GM19395 (cell line): Measurements from ENCODE around the gene FUT6.
A peak's percentile ranks its signal among the peaks of the same experiment; 100 is the strongest.

ENCODE experiments used
- ATAC-seq: cut with Tn5 transposase; IDR thresholded peaks from one replicate; pipeline ENCODE4 v1.9.1; 2021; ENCODE audit warnings: mild to moderate bottlenecking, moderate library complexity; ENCODE audit not compliant: unreplicated experiment

The FUT6 gene

GRCh38 chr19:5806905-5807304 lies 32.6 kb downstream of the FUT6 start:
- ATAC-seq = no peak

DNA sequence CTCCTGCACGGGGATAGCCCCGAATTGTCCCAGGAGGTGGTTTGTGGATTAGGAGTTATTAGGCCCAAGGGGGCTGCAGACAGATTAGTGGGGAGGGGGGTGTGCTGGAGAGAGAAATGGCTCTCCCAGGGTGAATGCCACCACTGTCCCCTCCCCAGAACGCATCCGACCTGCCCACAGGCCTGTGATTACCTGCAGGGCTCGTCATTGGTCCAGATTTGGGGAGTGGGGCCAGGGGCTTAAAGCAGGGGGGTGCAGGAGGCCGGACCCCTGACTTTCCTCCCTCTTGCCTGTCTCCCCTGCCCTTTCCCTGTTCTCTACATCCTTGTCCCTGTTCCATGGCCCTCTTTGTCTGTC lies 33.4 kb downstream of the FUT6 start:
- no peak for ATAC-seq

GRCh38 chr19:5805462-5806132 lies 33.9 kb downstream of the FUT6 start:
- no peak for ATAC-seq

- no peak for ATAC-seq
Measured at GRCh38 chr19:5804516-5805461, 34.7 kb downstream of the FUT6 start, which contains the start of gene NRTN. NRTN (plus strand) TSS chr19:5805067; CDS start chr19:5824166, 19,099 bp downstream.

GRCh38 chr19:5803752-5804515 lies 35.6 kb downstream of the FUT6 start:
- no peak for ATAC-seq

DNA sequence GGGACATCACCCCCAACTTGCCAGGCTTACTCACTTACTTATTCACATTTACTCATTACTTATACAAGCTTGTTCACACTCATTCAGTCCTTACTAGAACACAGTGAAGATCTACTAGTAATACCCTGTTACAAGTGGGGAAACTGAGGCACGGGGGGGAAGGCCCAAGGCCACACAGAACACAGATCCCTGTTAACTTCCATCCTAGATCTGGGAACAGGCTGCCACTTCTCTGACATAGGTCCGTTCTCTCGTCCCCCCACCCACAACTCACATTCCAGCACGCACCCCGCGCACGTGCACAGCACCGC lies 36.1 kb downstream of the FUT6 start:
- ATAC-seq = no peak

GRCh38 chr19:5801796-5802619 lies 37.5 kb downstream of the FUT6 start:
- no peak for ATAC-seq

GRCh38 chr19:5800361-5801270 lies 38.9 kb downstream of the FUT6 start:
- ATAC-seq = no peak

- no peak for ATAC-seq
Measured at GRCh38 chr19:5799247-5800241, 40.0 kb downstream of the FUT6 start.

- no peak for ATAC-seq
Measured at GRCh38 chr19:5798244-5798643, 41.3 kb downstream of the FUT6 start.

- ATAC-seq = no peak
Measured at GRCh38 chr19:5795382-5795919, 44.1 kb downstream of the FUT6 start.

GRCh38 chr19:5793188-5793587 lies 46.3 kb downstream of the FUT6 start:
- ATAC-seq = no peak

- no peak for ATAC-seq
Measured at GRCh38 chr19:5792224-5792623, 47.3 kb downstream of the FUT6 start.

DNA sequence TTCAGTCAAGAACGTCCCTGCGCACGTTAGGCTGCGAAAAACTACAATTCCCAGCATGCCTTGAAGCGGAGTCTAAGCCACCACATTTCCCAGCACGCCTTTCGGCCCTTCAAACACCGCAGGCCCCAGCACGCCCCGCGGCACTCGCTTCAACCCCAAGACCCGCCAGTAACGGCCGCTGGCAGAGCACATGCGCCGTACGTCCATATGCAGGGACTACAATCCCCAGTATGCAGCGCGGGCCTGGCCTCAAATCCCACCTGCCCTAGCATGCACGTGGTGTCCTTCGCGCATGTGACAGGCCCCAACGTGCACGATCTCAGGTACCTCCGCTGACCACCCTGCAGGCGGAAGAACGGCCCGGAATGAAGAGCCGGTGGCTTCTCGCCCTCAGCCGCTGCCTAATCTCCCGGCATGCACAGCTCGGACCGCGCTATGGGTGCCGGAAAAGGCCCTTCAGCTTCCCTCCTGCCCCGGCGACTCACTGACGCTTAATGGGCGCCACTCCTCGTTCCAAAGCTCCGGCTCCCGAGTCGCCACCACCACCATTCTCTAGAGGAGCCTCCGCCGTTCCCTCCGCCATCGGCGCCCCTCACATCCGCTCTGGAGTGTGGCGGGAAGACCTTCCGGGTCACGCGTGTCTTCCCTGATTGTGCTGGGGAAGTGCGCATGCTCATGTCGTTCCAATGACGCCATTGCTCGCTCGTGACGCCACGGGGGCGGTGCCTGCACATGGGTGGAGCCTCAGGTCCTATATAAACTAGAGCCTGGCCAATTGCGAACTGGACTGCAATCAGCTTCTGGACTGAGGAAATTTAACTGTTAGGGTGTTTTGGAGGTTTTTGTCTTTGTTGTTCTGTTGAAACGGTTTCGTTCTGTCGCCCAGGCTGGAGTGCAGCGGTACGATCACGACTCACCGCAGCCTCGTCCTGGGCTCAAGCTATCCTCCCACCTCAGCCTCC lies 48.7 kb downstream of the FUT6 start, which contains the start of gene DUS3L:
TSS of gene DUS3L (minus strand) at position 605 of the 962 bp plus-strand sequence. CDS start at position 583, 22 bp downstream.
- ATAC-seq = peak; percentile 92

DNA sequence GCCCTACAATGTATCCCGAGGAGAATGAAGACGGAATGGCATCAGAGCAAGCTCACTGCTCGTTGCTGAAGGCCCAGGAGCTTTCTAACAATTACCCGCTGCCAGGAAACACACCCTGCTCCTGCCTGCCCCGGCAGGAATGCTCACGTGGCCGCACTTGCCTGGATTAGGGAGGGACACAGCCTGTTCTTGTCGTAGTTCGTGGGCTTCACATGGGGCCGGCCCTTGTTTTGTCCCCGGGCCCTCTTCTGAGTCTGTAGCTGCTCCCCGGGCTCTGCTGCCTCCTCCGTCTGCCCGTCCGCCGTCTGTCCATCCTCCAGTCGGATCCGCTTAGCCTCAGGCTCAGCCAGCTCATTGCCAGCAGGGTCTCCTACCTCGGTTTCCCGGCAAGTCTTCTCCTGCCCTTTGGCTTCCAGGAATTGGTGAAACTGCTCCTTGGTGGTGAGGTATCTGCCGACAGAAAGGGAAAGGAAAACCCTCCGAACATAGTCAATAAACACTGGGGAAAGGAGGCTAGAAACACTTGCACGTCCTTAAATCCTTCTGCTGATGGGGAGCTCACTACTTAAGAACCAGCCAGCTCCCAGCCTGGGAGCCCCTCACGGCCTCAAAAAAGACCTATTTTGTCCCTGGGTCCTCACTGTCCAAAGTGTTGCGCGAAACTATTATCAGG lies 49.5 kb downstream of the FUT6 start:
- no peak for ATAC-seq

DNA sequence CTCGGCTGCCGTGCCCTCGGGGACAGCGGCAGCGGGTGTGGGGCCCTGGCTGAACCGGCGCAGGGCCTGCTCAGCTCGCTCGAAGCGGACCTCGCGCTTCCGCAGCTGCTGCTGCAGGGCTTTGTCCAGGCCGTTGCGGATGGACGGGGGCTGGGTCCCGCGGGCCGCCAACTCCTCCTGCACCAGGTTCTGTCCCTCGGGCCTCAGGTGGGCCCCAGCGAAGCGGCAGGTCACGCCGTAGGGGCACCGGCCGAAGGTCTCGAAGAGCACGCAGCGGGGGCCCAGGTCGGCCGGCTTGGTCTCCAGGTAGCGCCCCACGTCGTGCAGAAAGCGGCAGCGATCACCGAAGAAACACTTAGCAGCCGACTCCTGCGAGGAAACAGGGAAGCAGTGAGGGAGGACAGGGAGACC lies 50.1 kb downstream of the FUT6 start:
- ATAC-seq = no peak
